Measurements from ENCODE around the gene LAPTM5.

DNA sequence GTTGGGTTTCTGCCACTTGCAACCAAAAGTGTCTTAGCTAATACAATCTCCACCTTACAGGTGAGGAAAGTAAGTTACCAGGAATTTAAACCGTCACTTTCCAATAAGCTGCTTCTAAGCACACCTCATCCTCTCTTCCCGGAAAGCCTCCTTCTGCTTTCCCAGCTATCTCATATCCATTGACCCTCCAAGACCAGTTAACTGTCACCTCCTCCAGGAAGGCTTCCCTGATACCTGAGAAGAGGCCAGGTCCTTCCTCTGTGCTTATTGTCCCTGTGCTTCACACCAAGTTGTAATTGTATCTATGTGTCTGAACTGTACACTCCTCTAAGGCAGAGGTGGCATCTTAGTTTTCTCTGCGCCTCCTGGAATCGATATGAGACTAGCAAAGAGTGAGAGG lies 23.0 kb downstream of the LAPTM5 start:
- TF ChIP-seq BHLHE40 (IDR thresholded peaks at IDR 0.05; ENCODE audit: low read length) (no peak), SALL1 (CRISPR knock-in tag; IDR thresholded peaks at IDR 0.05) (no peak)
- TF ChIP-seq, protein P1, sequence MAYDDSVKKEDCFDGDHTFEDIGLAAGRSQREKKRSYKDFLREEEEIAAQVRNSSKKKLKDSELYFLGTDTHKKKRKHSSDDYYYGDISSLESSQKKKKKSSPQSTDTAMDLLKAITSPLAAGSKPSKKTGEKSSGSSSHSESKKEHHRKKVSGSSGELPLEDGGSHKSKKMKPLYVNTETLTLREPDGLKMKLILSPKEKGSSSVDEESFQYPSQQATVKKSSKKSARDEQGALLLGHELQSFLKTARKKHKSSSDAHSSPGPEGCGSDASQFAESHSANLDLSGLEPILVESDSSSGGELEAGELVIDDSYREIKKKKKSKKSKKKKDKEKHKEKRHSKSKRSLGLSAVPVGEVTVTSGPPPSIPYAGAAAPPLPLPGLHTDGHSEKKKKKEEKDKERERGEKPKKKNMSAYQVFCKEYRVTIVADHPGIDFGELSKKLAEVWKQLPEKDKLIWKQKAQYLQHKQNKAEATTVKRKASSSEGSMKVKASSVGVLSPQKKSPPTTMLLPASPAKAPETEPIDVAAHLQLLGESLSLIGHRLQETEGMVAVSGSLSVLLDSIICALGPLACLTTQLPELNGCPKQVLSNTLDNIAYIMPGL (CRISPR knock-in tag; IDR thresholded peaks at IDR 0.05; ENCODE audit: borderline replicate concordance in 1 of 2, low read depth in 1 of 2) = no peak
- TF ChIP-seq, protein P2, sequence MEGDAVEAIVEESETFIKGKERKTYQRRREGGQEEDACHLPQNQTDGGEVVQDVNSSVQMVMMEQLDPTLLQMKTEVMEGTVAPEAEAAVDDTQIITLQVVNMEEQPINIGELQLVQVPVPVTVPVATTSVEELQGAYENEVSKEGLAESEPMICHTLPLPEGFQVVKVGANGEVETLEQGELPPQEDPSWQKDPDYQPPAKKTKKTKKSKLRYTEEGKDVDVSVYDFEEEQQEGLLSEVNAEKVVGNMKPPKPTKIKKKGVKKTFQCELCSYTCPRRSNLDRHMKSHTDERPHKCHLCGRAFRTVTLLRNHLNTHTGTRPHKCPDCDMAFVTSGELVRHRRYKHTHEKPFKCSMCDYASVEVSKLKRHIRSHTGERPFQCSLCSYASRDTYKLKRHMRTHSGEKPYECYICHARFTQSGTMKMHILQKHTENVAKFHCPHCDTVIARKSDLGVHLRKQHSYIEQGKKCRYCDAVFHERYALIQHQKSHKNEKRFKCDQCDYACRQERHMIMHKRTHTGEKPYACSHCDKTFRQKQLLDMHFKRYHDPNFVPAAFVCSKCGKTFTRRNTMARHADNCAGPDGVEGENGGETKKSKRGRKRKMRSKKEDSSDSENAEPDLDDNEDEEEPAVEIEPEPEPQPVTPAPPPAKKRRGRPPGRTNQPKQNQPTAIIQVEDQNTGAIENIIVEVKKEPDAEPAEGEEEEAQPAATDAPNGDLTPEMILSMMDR (CRISPR knock-in tag; IDR thresholded peaks at IDR 0.05) = no peak

Measured in HepG2 (cell line).